WTC11 (cell line): ENCODE data around the gene KRT6B. TPM values are rescaled to one million over a fixed set of nuclear protein-coding genes. Genes with fewer than 3 reads are reported as not detected.
A peak's percentile ranks its signal among the peaks of the same experiment; 100 is the strongest.

Experiments used
- ATAC-seq: fragments of 200-7000 bp; cut with Tn5 transposase; 2 replicates; pipeline ENCODE4 v1.10.0; 2021; ENCODE audit warnings: mild to moderate bottlenecking, moderate library complexity
- CTCF ChIA-PET: fragments of 300-600 bp; sonication (Branson Sonifier 250); formaldehyde crosslinking; loops from one replicate; lab custom pipeline; 2021; ENCODE audit warnings: antibody characterized with exemption; lab: Charles Lee
- POLR2A ChIA-PET: fragments of 350-600 bp; sonication (Branson Sonifier 250); formaldehyde crosslinking; loops from one replicate; lab custom pipeline; 2021; ENCODE audit warnings: antibody characterized with exemption; lab: Charles Lee
- DNase-seq: peaks from one replicate; pipeline ENCODE4 v3.0.0; 2021; ENCODE audit warnings: low spot score
- H3K27ac Mint-ChIP-seq: 2 replicates; pipeline ENCODE4 v1.8.0; 2021; ENCODE audit warnings: mixed read lengths
- H3K27me3 Mint-ChIP-seq: 2 replicates; pipeline ENCODE4 v1.8.0; 2021; ENCODE audit warnings: low read depth, mild to moderate bottlenecking, moderate library complexity, mixed read lengths
- H3K36me3 Mint-ChIP-seq: 2 replicates; pipeline ENCODE4 v1.8.0; 2021; ENCODE audit warnings: mixed read lengths
- H3K4me1 Mint-ChIP-seq: 2 replicates; pipeline ENCODE4 v1.8.0; 2022; ENCODE audit warnings: mixed read lengths
- H3K4me3 Mint-ChIP-seq: 2 replicates; pipeline ENCODE4 v1.8.0; 2021; ENCODE audit warnings: mild to moderate bottlenecking, moderate library complexity, mixed read lengths
- H3K9me3 Mint-ChIP-seq: 2 replicates; pipeline ENCODE4 v1.8.0; 2021; ENCODE audit warnings: mixed read lengths
- AR ChIP-seq: fragments of 250-450 bp; sonication (Bioruptor Pico); IDR thresholded peaks from 2 replicates; pipeline ENCODE4 v1.9.0; 2021; ENCODE audit warnings: mild to moderate bottlenecking
- ATF3 ChIP-seq: sonication (generic); formaldehyde crosslinking; conservative IDR thresholded peaks from 2 replicates; pipeline ENCODE4 v1.8.1; 2022; ENCODE audit warnings: mild to moderate bottlenecking, missing genetic modification reagents
- CREB1 ChIP-seq: sonication (generic); formaldehyde crosslinking; IDR thresholded peaks from 2 replicates; pipeline ENCODE4 v1.8.0; 2023; ENCODE audit warnings: mild to moderate bottlenecking, missing genetic modification reagents
- GRHL2 ChIP-seq: fragments of 250-450 bp; sonication (Bioruptor Pico); IDR thresholded peaks from 2 replicates; pipeline ENCODE4 v1.8.0; 2022; ENCODE audit warnings: mild to moderate bottlenecking, moderate library complexity; ENCODE audit not compliant: insufficient replicate concordance, severe bottlenecking
- GTF2I ChIP-seq: fragments of 250-450 bp; sonication (Bioruptor Pico); conservative IDR thresholded peaks from 2 replicates; pipeline ENCODE4 v1.4.0; 2021; ENCODE audit warnings: mild to moderate bottlenecking
- IRF2 ChIP-seq: sonication (generic); formaldehyde crosslinking; IDR thresholded peaks from 2 replicates; pipeline ENCODE4 v1.8.0; 2022; ENCODE audit warnings: low read depth, missing genetic modification reagents, borderline replicate concordance
- NFE2L1 ChIP-seq: sonication (generic); formaldehyde crosslinking; IDR thresholded peaks from 2 replicates; pipeline ENCODE4 v1.8.1; 2023; ENCODE audit warnings: missing genetic modification reagents
- NR1H2 ChIP-seq: sonication (generic); formaldehyde crosslinking; IDR thresholded peaks from 2 replicates; pipeline ENCODE4 v1.9.0; 2021; ENCODE audit warnings: mild to moderate bottlenecking, moderate library complexity, missing genetic modification reagents
- NR3C1 ChIP-seq: sonication (generic); formaldehyde crosslinking; conservative IDR thresholded peaks from 2 replicates; pipeline ENCODE4 v1.8.1; 2023; ENCODE audit warnings: low read depth, mild to moderate bottlenecking, missing genetic modification reagents
- PRRX2 ChIP-seq: fragments of 250-450 bp; sonication (Bioruptor Pico); IDR thresholded peaks from 2 replicates; pipeline ENCODE4 v1.8.0; 2021; ENCODE audit warnings: mild to moderate bottlenecking
- SP1 ChIP-seq: sonication (generic); formaldehyde crosslinking; conservative IDR thresholded peaks from 2 replicates; pipeline ENCODE4 v1.8.1; 2022; ENCODE audit warnings: missing genetic modification reagents
- TCF7 ChIP-seq: sonication (generic); formaldehyde crosslinking; IDR thresholded peaks from 2 replicates; pipeline ENCODE4 v1.8.0; 2022; ENCODE audit warnings: mild to moderate bottlenecking, low read depth, missing genetic modification reagents, moderate library complexity
- TEAD1 ChIP-seq: sonication (generic); formaldehyde crosslinking; IDR thresholded peaks from 2 replicates; pipeline ENCODE4 v1.8.0; 2022; ENCODE audit warnings: mild to moderate bottlenecking, missing genetic modification reagents
- ZNF121 ChIP-seq: sonication (generic); formaldehyde crosslinking; IDR thresholded peaks from 2 replicates; pipeline ENCODE4 v1.8.0; 2023; ENCODE audit warnings: missing genetic modification reagents
- ZNF532 ChIP-seq: fragments of 250-450 bp; sonication (Bioruptor Pico); IDR thresholded peaks from 2 replicates; pipeline ENCODE4 v1.9.0; 2021; ENCODE audit warnings: mild to moderate bottlenecking, borderline replicate concordance
- ZSCAN18 ChIP-seq: fragments of 250-450 bp; sonication (Bioruptor Pico); IDR thresholded peaks from 2 replicates; pipeline ENCODE4 v2.1.2; 2022; ENCODE audit warnings: mild to moderate bottlenecking, moderate library complexity
- total RNA-seq: library from RNA; stranded (reverse); gene quantifications from 3 replicates; pipeline ENCODE4 v1.2.3, GENCODE V29; 2021
- TF ChIP-seq, protein P1 (sequence below): sonication (generic); formaldehyde crosslinking; IDR thresholded peaks from 2 replicates; pipeline ENCODE4 v1.8.0; 2022; ENCODE audit warnings: mild to moderate bottlenecking, missing genetic modification reagents

Gene KRT6B
- total RNA-seq, 1 experiment from 2014 or later: not detected

- no peak for DNase-seq
- no peak overlapping the region for H3K27ac Mint-ChIP-seq
- peaks cover 13% of the 10 kb centered on the region for H3K9me3 Mint-ChIP-seq
- TF ChIP-seq PRRX2 (CRISPR knock-in tag): no peak
- TF ChIP-seq IRF2 (CRISPR knock-in tag): no peak
- TF ChIP-seq, protein P1, sequence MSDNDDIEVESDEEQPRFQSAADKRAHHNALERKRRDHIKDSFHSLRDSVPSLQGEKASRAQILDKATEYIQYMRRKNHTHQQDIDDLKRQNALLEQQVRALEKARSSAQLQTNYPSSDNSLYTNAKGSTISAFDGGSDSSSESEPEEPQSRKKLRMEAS (CRISPR knock-in tag): no peak
- TF ChIP-seq GRHL2 (CRISPR knock-in tag): no peak
- TF ChIP-seq CREB1 (CRISPR knock-in tag): no peak
- TF ChIP-seq NR3C1 (CRISPR knock-in tag): no peak
- no peak for TF ChIP-seq ATF3 (CRISPR knock-in tag)
- no peak for TF ChIP-seq ZNF532 (CRISPR knock-in tag)
- TF ChIP-seq TCF7 (CRISPR knock-in tag): no peak
- TF ChIP-seq SP1 (CRISPR knock-in tag): no peak
- no peak for TF ChIP-seq ZNF121 (CRISPR knock-in tag)
- TF ChIP-seq ZSCAN18: no peak
- no peak for TF ChIP-seq NR1H2 (CRISPR knock-in tag)
- TF ChIP-seq TEAD1: no peak
- no peak for TF ChIP-seq GTF2I (CRISPR knock-in tag)
- TF ChIP-seq NFE2L1 (CRISPR knock-in tag): no peak
- TF ChIP-seq, all 79 proteins: peak for 0
- Mint-ChIP-seq H3K4me1 (peaks cover 22% of the 10 kb centered on the region), H3K4me3 (no peak overlapping the region), H3K36me3 (peaks cover 8% of the 10 kb centered on the region), H3K27me3 (no peaks in the 10 kb centered on the region; the same call in 1 of the 2 replicates)
- POLR2A ChIA-PET: no interaction called here
- CTCF ChIA-PET: interaction anchor here (0.8 kb wide), 1 partner anchor 249 kb away, joined by 3 read pairs; no protein-coding TSS in a partner anchor
- no peak for ATAC-seq
Observed at GRCh38 chr12:52443966-52444365, 8.0 kb downstream of the KRT6B start.

DNA sequence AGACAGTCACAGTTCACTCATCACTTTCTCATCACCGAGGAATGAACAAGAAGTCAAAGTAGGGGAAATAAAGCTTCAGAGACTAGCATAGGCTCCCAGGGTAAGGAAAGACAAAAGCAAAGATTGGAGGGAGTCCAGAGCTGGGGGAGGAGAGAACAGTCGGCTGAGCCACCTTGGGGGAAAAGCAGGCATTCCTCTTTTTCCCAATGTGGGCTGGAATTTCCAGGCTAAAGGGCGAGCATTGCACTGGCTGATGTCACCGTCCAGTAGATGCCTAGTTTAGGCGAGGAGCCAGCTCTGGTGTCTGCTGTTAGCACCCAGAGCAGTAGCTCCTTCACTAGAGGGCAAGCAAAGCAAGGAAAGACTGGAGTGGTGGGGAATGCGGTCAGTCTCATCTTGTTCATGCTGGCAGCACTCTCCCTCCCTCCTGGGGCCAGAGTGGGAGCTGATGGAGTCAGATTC is 9.3 kb downstream of the KRT6B start:
- peak; percentile 60 for DNase-seq

More for the DNA sequence above, 9.3 kb downstream of the KRT6B start:
- CTCF ChIA-PET: interaction anchor here (0.6 to 1.6 kb wide), 17 partner anchors 9 to 538 kb away, joined by 3 to 24 read pairs (median 4); partner anchors contain the start of gene KRT75
- no peaks in the 10 kb centered on the region for H3K9me3 Mint-ChIP-seq
- no peak for TF ChIP-seq AR
- TF ChIP-seq, all 79 proteins: peak for 0
- POLR2A ChIA-PET: no interaction called here
- H3K4me1 Mint-ChIP-seq: peaks cover 22% of the 10 kb centered on the region
- no peaks in the 10 kb centered on the region for H3K36me3 Mint-ChIP-seq
- no peak overlapping the region; the same call in 1 of the 2 replicates for H3K4me3 Mint-ChIP-seq
- H3K27me3 Mint-ChIP-seq: no peaks in the 10 kb centered on the region
- peak; percentile 96 for ATAC-seq
- H3K27ac Mint-ChIP-seq: peak overlapping the region; percentile 43
